HepG2 (cell line): ENCODE data around the gene MGMT. TPM values are rescaled to one million over a fixed set of nuclear protein-coding genes. Genes with fewer than 3 reads are reported as not detected.

Experiments used
- ATAC-seq: fragments of 200-7000 bp; cut with Tn5 transposase; 3 replicates; pipeline ENCODE4 v1.9.1; 2020; ENCODE audit warnings: mild to moderate bottlenecking, moderate library complexity
- BruUV-seq: library from RNA; stranded (reverse); fragments of 400-500 nt; replicated peaks from 2 replicates; lab custom pipeline; 2021; lab: Mats Ljungman, UMichigan
- CTCF ChIA-PET: fragments of 300-600 bp; formaldehyde crosslinking; extraction: SDS; loops from one replicate; lab custom pipeline; 2021; ENCODE audit warnings: low total read pairs, inconsistent platforms, low intra/inter-chr PET ratio; lab: Yijun Ruan, JAX
- POLR2A ChIA-PET: fragments of 350-600 bp; sonication (Branson Sonifier 250); formaldehyde crosslinking; loops from one replicate; lab custom pipeline; 2020; ENCODE audit warnings: antibody characterized with exemption, inconsistent platforms; lab: Yijun Ruan, JAX
- DNase-seq: peaks from one replicate; pipeline ENCODE4 v3.0.0-alpha.2; 2015; ENCODE audit warnings: low spot score
- FAIRE-seq: peaks from 3 replicates; lab custom pipeline; 2011; peaks lifted over from hg19 to GRCh38; lab: Jason Lieb, UNC
- H2AFZ ChIP-seq: one replicate; pipeline ENCODE4 v1.6.1; 2011; ENCODE audit warnings: low read length, inconsistent platforms
- H3K27ac ChIP-seq: fragments of 300-600 bp; 3 replicates; pipeline ENCODE4 v1.8.0; 2011; ENCODE audit warnings: mixed run types, mild to moderate bottlenecking, mixed read lengths, low read length, inconsistent platforms; ENCODE audit not compliant: insufficient read depth; ENCODE audit errors: extremely low read length
- H3K27me3 ChIP-seq, 2 experiments: fragments of 200-600 bp in 1 of 2; 2 replicates in 1 of 2; 3 replicates in 1 of 2; pipeline versions ENCODE4 v1.6.0 to v1.8.0; 2011; ENCODE audit warnings: low read length in 2 of 2, mild to moderate bottlenecking in 2 of 2, moderate library complexity in 2 of 2, inconsistent platforms in 1 of 2; ENCODE audit not compliant: insufficient read depth in 2 of 2, control insufficient read depth in 1 of 2
- H3K36me3 ChIP-seq, 2 experiments: fragments of 200-600 bp in 1 of 2; replicated peaks in 1 of 2; 2 replicates in 1 of 2; 3 replicates in 1 of 2; pipeline versions ENCODE4 v1.5.1 to v1.8.0; 2011; ENCODE audit warnings: low read length in 2 of 2, inconsistent platforms in 1 of 2; ENCODE audit not compliant: insufficient read depth in 2 of 2, control insufficient read depth in 1 of 2
- H3K4me1 ChIP-seq: 2 replicates; pipeline ENCODE4 v1.5.1; 2012; ENCODE audit warnings: low read length, inconsistent platforms; ENCODE audit not compliant: insufficient read depth
- H3K4me2 ChIP-seq: 2 replicates; pipeline ENCODE4 v1.6.0; 2011; ENCODE audit warnings: low read depth, low read length, inconsistent platforms
- H3K4me3 ChIP-seq, 3 experiments: fragments of 200-600 bp in 1 of 3; sonication (generic), shearing (Covaris generic) in 1 of 3; replicated peaks in 1 of 3; 2 replicates each; pipeline ENCODE4 v1.5.1; 2011 to 2016; ENCODE audit warnings: low read length in 3 of 3, inconsistent platforms in 2 of 3, low read depth in 2 of 3, mild to moderate bottlenecking in 2 of 3, control low read depth in 1 of 3, mixed read lengths in 1 of 3; ENCODE audit not compliant: insufficient read depth in 1 of 3
- H3K79me2 ChIP-seq: one replicate; pipeline ENCODE4 v1.6.1; 2011; ENCODE audit warnings: low read length, inconsistent platforms; ENCODE audit not compliant: insufficient read depth
- H3K9ac ChIP-seq: 2 replicates; pipeline ENCODE4 v1.6.0; 2011; ENCODE audit warnings: mild to moderate bottlenecking, low read depth, low read length, inconsistent platforms; ENCODE audit not compliant: insufficient read depth
- H3K9me3 ChIP-seq: 2 replicates; pipeline ENCODE4 v1.5.1; 2012; ENCODE audit warnings: mild to moderate bottlenecking, low read length
- H4K20me1 ChIP-seq: 2 replicates; pipeline ENCODE4 v1.6.0; 2011; ENCODE audit warnings: inconsistent platforms, mild to moderate bottlenecking, low read length, moderate library complexity; ENCODE audit not compliant: insufficient read depth
- GTF2F1 ChIP-seq: fragments of 150-350 bp; IDR thresholded peaks from 2 replicates; pipeline ENCODE4 v1.6.1; 2014; ENCODE audit warnings: low read length
- ZNF337 ChIP-seq: sonication (generic); formaldehyde crosslinking; IDR thresholded peaks from 2 replicates; pipeline ENCODE4 v1.5.1; 2020; ENCODE audit warnings: missing genetic modification reagents, low read depth, mild to moderate bottlenecking, borderline replicate concordance
- ZNF343 ChIP-seq: sonication (generic); formaldehyde crosslinking; IDR thresholded peaks from 2 replicates; pipeline ENCODE4 v1.4.0; 2020; ENCODE audit warnings: mild to moderate bottlenecking, missing genetic modification reagents
- WGBS: methylation state at CpG from one replicate; pipeline ENCODE4 v1.1.6; 2017; ENCODE audit warnings: low lambda C conversion rate; 5-methylcytosine and 5-hydroxymethylcytosine counted together
- in situ Hi-C: cut with HindIII; loops from 2 replicates; pipeline ENCODE4 v1.10.0; 2017; ENCODE audit warnings: low pct_unique_long_range_greater_than_20kb; ENCODE audit not compliant: extremely low pct_ligation_motif_present
- intact Hi-C: fragments of 100-400 bp; cut with micrococcal nuclease; formaldehyde crosslinking; loops from one replicate; pipeline ENCODE4 v1.10.0; 2022; ENCODE audit not compliant: unreplicated experiment
- polyA plus RNA-seq, 8 experiments: library from polyadenylated mRNA; depleted of rRNA in 3 of 8; stranded (reverse) in 7 of 8; unstranded in 1 of 8; fragments of >200 nt; fragmentation: Illumina TruSeq in 4 of 8; extraction: Trizol in 4 of 8; gene quantifications; 2 replicates each; pipeline versions ENCODE4 v1.2.1 to v1.2.3, GENCODE V29; 2011 to 2016; ENCODE audit warnings: low read depth in 4 of 8, missing spikeins in 1 of 8, mixed read lengths in 1 of 8; ENCODE audit not compliant: insufficient read depth in 1 of 8
- total RNA-seq, 5 experiments: library from RNA; depleted of rRNA; stranded (reverse); fragments of >200 nt; fragmentation: Illumina TruSeq; extraction: Trizol; gene quantifications; 2 replicates each; pipeline ENCODE4 v1.2.3, GENCODE V29; 2016; ENCODE audit warnings: low read depth in 1 of 5
- TF ChIP-seq, protein P1 (sequence below): sonication (generic); formaldehyde crosslinking; IDR thresholded peaks from 2 replicates; pipeline ENCODE4 v1.9.0; 2021; ENCODE audit warnings: missing genetic modification reagents, mild to moderate bottlenecking, borderline replicate concordance
- TF ChIP-seq, protein P2 (sequence below): sonication (generic); formaldehyde crosslinking; IDR thresholded peaks from 2 replicates; pipeline ENCODE4 v1.8.0; 2022; ENCODE audit warnings: missing genetic modification reagents, mild to moderate bottlenecking, borderline replicate concordance
- TF ChIP-seq, protein P3 (sequence below): sonication (generic); formaldehyde crosslinking; IDR thresholded peaks from 2 replicates; pipeline ENCODE4 v1.5.0; 2020; ENCODE audit warnings: missing genetic modification reagents

The MGMT gene
- total and polyA plus RNA-seq, 2 of the 13 experiments (the other 11 are each of a cell fraction or from before 2014, with no cell fraction given): 12.0 to 19.5 TPM

DNA sequence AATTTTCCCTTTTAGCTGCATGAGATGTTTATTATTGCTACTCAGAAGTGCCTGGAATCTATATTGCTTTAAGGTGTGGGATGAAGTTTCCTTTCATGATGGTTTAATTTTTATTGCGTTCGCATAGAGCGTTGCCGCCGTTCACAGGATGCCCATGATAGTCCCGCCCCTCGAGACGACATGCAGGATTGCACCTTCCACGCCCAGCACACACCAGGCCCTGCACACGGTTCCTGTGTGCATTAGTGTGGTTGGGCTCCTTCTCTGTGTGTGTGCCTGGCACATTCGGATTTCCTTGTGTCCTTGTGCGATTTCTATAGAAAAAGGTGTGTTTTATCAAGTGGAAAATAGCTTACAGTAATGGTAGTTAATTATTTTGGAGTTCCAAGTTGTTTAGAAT, 42.1 kb downstream of the MGMT start (continued):
- TF ChIP-seq, protein P1, sequence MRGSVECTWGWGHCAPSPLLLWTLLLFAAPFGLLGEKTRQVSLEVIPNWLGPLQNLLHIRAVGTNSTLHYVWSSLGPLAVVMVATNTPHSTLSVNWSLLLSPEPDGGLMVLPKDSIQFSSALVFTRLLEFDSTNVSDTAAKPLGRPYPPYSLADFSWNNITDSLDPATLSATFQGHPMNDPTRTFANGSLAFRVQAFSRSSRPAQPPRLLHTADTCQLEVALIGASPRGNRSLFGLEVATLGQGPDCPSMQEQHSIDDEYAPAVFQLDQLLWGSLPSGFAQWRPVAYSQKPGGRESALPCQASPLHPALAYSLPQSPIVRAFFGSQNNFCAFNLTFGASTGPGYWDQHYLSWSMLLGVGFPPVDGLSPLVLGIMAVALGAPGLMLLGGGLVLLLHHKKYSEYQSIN (CRISPR knock-in tag): no peak
- no peak for TF ChIP-seq ZNF343
- TF ChIP-seq, protein P2, sequence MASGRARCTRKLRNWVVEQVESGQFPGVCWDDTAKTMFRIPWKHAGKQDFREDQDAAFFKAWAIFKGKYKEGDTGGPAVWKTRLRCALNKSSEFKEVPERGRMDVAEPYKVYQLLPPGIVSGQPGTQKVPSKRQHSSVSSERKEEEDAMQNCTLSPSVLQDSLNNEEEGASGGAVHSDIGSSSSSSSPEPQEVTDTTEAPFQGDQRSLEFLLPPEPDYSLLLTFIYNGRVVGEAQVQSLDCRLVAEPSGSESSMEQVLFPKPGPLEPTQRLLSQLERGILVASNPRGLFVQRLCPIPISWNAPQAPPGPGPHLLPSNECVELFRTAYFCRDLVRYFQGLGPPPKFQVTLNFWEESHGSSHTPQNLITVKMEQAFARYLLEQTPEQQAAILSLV (CRISPR knock-in tag): no peak

DNA sequence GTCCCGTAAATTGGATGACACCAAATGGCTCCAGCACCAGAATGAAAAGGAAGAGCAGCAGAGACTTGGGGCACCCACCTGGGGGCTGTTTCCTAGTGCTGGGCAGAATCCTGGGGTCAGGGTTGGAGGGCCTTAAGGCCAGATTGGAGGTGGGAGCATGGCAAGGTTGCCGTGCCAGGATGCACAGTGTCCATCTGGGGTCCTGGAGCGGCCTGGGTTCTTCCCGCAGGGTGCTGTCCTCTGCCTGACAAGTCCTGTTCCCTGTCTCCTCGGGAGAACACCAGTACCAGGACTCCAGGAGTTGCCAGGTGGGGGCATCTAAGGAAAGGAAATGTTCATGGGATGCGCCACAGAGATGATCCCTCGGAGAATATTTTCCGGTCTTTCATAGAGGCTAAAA, 42.8 kb downstream of the MGMT start:
- Histone ChIP-seq H3K4me3 (no peak overlapping the region), H3K4me1 (no peaks in the 10 kb centered on the region), H3K36me3 (no peaks in the 10 kb centered on the region), H3K9me3 (peaks cover 29% of the 10 kb centered on the region), H2AFZ (no peak overlapping the region), H3K27me3 (no peaks in the 10 kb centered on the region), H3K79me2 (peaks cover 16% of the 10 kb centered on the region), H3K4me2 (no peak overlapping the region), H4K20me1 (no peaks in the 10 kb centered on the region), H3K27ac (no peak overlapping the region), H3K9ac (no peak overlapping the region)
- DNase-seq: no peak
- BruUV-seq: no TSS peak
- intact Hi-C loops: no loop called here
- WGBS: 65% methylated on average over 8 of the region's 8 CpGs
- no peak for ATAC-seq
- FAIRE-seq: no peak
- ChIA-PET POLR2A (no interaction called here), CTCF (no interaction called here)
- in situ Hi-C loops: no loop called here
- TF ChIP-seq, protein P3, sequence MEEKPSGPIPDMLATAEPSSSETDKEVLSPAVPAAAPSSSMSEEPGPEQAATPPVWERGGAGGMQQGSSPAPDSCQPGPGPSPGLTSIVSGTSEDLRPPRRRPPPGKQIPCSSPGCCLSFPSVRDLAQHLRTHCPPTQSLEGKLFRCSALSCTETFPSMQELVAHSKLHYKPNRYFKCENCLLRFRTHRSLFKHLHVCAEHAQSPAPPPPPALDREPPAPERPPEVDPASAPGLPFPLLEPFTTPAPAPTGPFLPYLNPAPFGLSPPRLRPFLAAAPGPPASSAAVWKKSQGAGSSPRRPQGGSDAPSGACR (CRISPR knock-in tag): no peak
- TF ChIP-seq ZNF337 (CRISPR knock-in tag) (no peak), GTF2F1 (no peak)
